GM21390 (cell line): Measurements from ENCODE around the gene ALPP.
"Not testable (repeated sequence)": the region's sequence is repeated elsewhere in the genome, so short reads cannot be mapped to it uniquely, and the experiment has no call there.

Experiments used
- ATAC-seq: cut with Tn5 transposase; IDR thresholded peaks from one replicate; pipeline ENCODE4 v1.9.1; 2021; ENCODE audit not compliant: unreplicated experiment

The ALPP gene

GRCh38 chr2:232378735-232379151 is at the start of gene ALPP:
Gene ALPP (plus strand): TSS chr2:232378751. CDS start chr2:232378803, 52 bp downstream.
- not testable (repeated sequence) for ATAC-seq

- ATAC-seq, result no peak
These were observed 48.9 kb upstream of the ALPP start for GRCh38 chr2:232329716-232330067.

- ATAC-seq, result no peak
These were observed 48.2 kb upstream of the ALPP start for GRCh38 chr2:232330068-232330999.

- not testable (repeated sequence) for ATAC-seq
These were observed 47.5 kb upstream of the ALPP start for GRCh38 chr2:232331061-232331460.

- not testable (repeated sequence) for ATAC-seq
These were observed 46.9 kb upstream of the ALPP start for GRCh38 chr2:232331641-232332040.

GRCh38 chr2:232332244-232332939 is 46.2 kb upstream of the ALPP start:
- not testable (repeated sequence) for ATAC-seq

GRCh38 chr2:232332940-232333259 is 45.7 kb upstream of the ALPP start:
- no peak for ATAC-seq

- ATAC-seq, result no peak
These were observed 45.0 kb upstream of the ALPP start for GRCh38 chr2:232333361-232334135.

- not testable (repeated sequence) for ATAC-seq
These were observed 44.2 kb upstream of the ALPP start for GRCh38 chr2:232334136-232334884.

GRCh38 chr2:232334885-232335205 is 43.7 kb upstream of the ALPP start:
- not testable (repeated sequence) for ATAC-seq

GRCh38 chr2:232335206-232335858 is 43.2 kb upstream of the ALPP start:
- not testable (repeated sequence) for ATAC-seq

GRCh38 chr2:232335859-232336215 is 42.7 kb upstream of the ALPP start:
- ATAC-seq, result no peak

GRCh38 chr2:232336241-232336736 is 42.3 kb upstream of the ALPP start:
- no peak for ATAC-seq

- ATAC-seq, result no peak
These were observed 41.4 kb upstream of the ALPP start for GRCh38 chr2:232336981-232337720.

GRCh38 chr2:232338094-232338758 is 40.3 kb upstream of the ALPP start:
- ATAC-seq, result not testable (repeated sequence)

- ATAC-seq, result no peak
These were observed 39.8 kb upstream of the ALPP start for GRCh38 chr2:232338759-232339106.

GRCh38 chr2:232339121-232340081 is 39.1 kb upstream of the ALPP start:
- no peak for ATAC-seq
